Lung (tissue), 16 donors: ENCODE measurements around the gene KRTAP3-3. TPM values are rescaled to one million over a fixed set of nuclear protein-coding genes. Genes with fewer than 3 reads are reported as not detected.
"Not testable (repeated sequence)": the region's sequence is repeated elsewhere in the genome, so short reads cannot be mapped to it uniquely, and the experiment has no call there.

ENCODE experiments used
- ATAC-seq: fragments of 200-7000 bp; cut with Tn5 transposase; one replicate; pipeline ENCODE4 v1.9.1; 2020; ENCODE audit warnings: moderate number of reproducible peaks; ENCODE audit not compliant: insufficient read depth, low FRiP score
- DNase-seq, 3 donors: peaks; one replicate each; pipeline ENCODE4 v3.0.0-alpha.2; 2013 to 2017
- H3K27ac ChIP-seq, 2 donors: one replicate each; pipeline ENCODE4 v1.5.1; 2013; ENCODE audit warnings: mild to moderate bottlenecking in 2 of 2, moderate library complexity in 2 of 2, control low read depth in 1 of 2, inconsistent platforms in 1 of 2, low read depth in 1 of 2, low read length in 1 of 2
- H3K27me3 ChIP-seq, 3 donors: one replicate each; pipeline ENCODE4 v1.5.1; 2013; ENCODE audit warnings: low read length in 2 of 3; ENCODE audit not compliant: control insufficient read depth in 3 of 3, insufficient read depth in 3 of 3
- H3K36me3 ChIP-seq, 4 donors: one replicate each; pipeline ENCODE4 v1.5.1; 2013; ENCODE audit warnings: low read length in 4 of 4, mild to moderate bottlenecking in 1 of 4, moderate library complexity in 1 of 4; ENCODE audit not compliant: control insufficient read depth in 4 of 4, insufficient read depth in 4 of 4
- H3K4me1 ChIP-seq, 5 donors: one replicate each; pipeline ENCODE4 v1.5.1; 2013; ENCODE audit warnings: low read length in 5 of 5, mild to moderate bottlenecking in 2 of 5, moderate library complexity in 1 of 5; ENCODE audit not compliant: control insufficient read depth in 5 of 5, insufficient read depth in 5 of 5
- H3K4me3 ChIP-seq: one replicate; pipeline ENCODE4 v1.5.1; 2013; ENCODE audit warnings: mild to moderate bottlenecking, control low read depth, moderate library complexity
- H3K9ac ChIP-seq, 2 donors: one replicate each; pipeline ENCODE4 v1.5.1; 2013; ENCODE audit warnings: low read length in 2 of 2, control low read depth in 1 of 2; ENCODE audit not compliant: insufficient read depth in 1 of 2
- H3K9me3 ChIP-seq, 4 donors: one replicate each; pipeline ENCODE4 v1.5.1; 2013; ENCODE audit warnings: low read length in 3 of 4, mild to moderate bottlenecking in 1 of 4, moderate library complexity in 1 of 4; ENCODE audit not compliant: control insufficient read depth in 4 of 4, insufficient read depth in 3 of 4
- CTCF ChIP-seq: IDR thresholded peaks from 2 replicates; pipeline ENCODE4 v1.5.1; 2012; ENCODE audit warnings: mild to moderate bottlenecking; ENCODE audit errors: control extremely low read depth, extremely low read depth
- WGBS, 2 donors: extraction: QIAGEN DNeasy Blood & Tissue Kit; methylation state at CpG; one replicate each; pipeline ENCODE4 v1.1.7; 2013; 5-methylcytosine and 5-hydroxymethylcytosine counted together
- long read RNA-seq, 5 donors: transcript quantifications; one replicate each; lab custom pipeline, GENCODE V29; 2026
- polyA plus RNA-seq, 2 donors: library from polyadenylated mRNA; stranded (reverse); fragments of 200-250 nt; gene quantifications; one replicate each; pipeline ENCODE4 v1.2.1, GENCODE V29; 2013
- total RNA-seq, 2 donors: library from RNA; depleted of rRNA in 1 of 2; stranded (reverse); fragments of >200 nt in 1 of 2; gene quantifications; one replicate each; pipeline ENCODE4 v1.2.1, GENCODE V29; 2014 to 2021
- donor health status: control.
- donor health status: control.
- donor health status: Bipolar disorder and iron deficiency.
- donor health status: healthy.
- donor health status: DM: yes; HTN: yes; CAD: no.

KRTAP3-3 gene
- total RNA-seq (not detected), polyA plus RNA-seq (not detected)
- long read RNA-seq, donor 1: 0 reads
- long read RNA-seq, donor 2: 0 reads
- long read RNA-seq, donor 3: 0 reads
- long read RNA-seq, donor 4: 0 reads
- long read RNA-seq, donor 5: 0 reads

GRCh38 chr17:40993839-40994238 lies at the start of gene KRTAP3-3:
Gene KRTAP3-3, minus strand, starts transcription at chr17:40994164. Its CDS starts 67 bp downstream, at chr17:40994097.
- H3K27ac ChIP-seq: no peak within 1 kb of the TSS
- 58 to 59% methylated on average over 4 of the region's 4 CpGs for WGBS, 2 donors
- no peaks in the 10 kb centered on the region for H3K4me1 ChIP-seq
- ATAC-seq: no peak
- peaks cover 0 to 2% (median 2%) of the 10 kb centered on the region in 3 donors for H3K27me3 ChIP-seq
- no peak within 1 kb of the TSS for H3K4me3 ChIP-seq
- no peak for DNase-seq
- H3K36me3 ChIP-seq: no peaks in the 10 kb centered on the region
- H3K9me3 ChIP-seq: peaks cover 0 to 4% (median 0%) of the 10 kb centered on the region in 4 donors
- TF ChIP-seq CTCF: no peak
- no peak within 1 kb of the TSS for H3K9ac ChIP-seq

GRCh38 chr17:41042953-41043352 lies 49.0 kb upstream of the KRTAP3-3 start:
- no peak for ATAC-seq
- WGBS, 2 donors: 89 to 97% methylated on average over 1 of the region's 1 CpG
- no peaks in the 10 kb centered on the region for H3K4me1 ChIP-seq

GRCh38 chr17:41040783-41041571 lies 47.0 kb upstream of the KRTAP3-3 start, which contains the start of gene KRTAP1-1:
Gene KRTAP1-1, minus strand, starts transcription at chr17:41041450. Its CDS starts 53 bp downstream, at chr17:41041397.
- not testable (repeated sequence) for H3K27ac ChIP-seq, H3K27me3 ChIP-seq, H3K9me3 ChIP-seq, H3K36me3 ChIP-seq, H3K4me3 ChIP-seq, H3K9ac ChIP-seq, ATAC-seq, DNase-seq, H3K4me1 ChIP-seq
- WGBS, 2 donors: 75 to 92% methylated on average over 13 to 14 of the region's 14 CpGs

More at GRCh38 chr17:41042953-41043352, 49.0 kb upstream of the KRTAP3-3 start:
- Histone ChIP-seq H3K36me3 (no peaks in the 10 kb centered on the region), H3K27me3 (peaks cover 0 to 2% (median 0%) of the 10 kb centered on the region in 3 donors), H3K9me3 (peaks cover 0 to 3% (median 0%) of the 10 kb centered on the region in 4 donors), H3K9ac (no peak overlapping the region), H3K4me3 (no peak overlapping the region), H3K27ac (no peak overlapping the region)
- DNase-seq: no peak
- no peak for TF ChIP-seq CTCF

- no peaks in the 10 kb centered on the region for H3K4me1 ChIP-seq
- no peak for TF ChIP-seq CTCF
- DNase-seq (no peak), ATAC-seq (no peak)
- no peak overlapping the region for H3K4me3 ChIP-seq
- H3K9me3 ChIP-seq: no peaks in the 10 kb centered on the region
- H3K27me3 ChIP-seq: peaks cover 0 to 3% (median 0%) of the 10 kb centered on the region in 3 donors
- 75 to 86% methylated on average over 2 of the region's 2 CpGs for WGBS, 2 donors
- no peaks in the 10 kb centered on the region for H3K36me3 ChIP-seq
- H3K27ac ChIP-seq: no peak overlapping the region
- H3K9ac ChIP-seq: no peak overlapping the region
Observed at GRCh38 chr17:41037853-41038350, 43.9 kb upstream of the KRTAP3-3 start.

- WGBS, 2 donors: 83 to 93% methylated on average over 7 to 10 of the region's 10 CpGs
- not testable (repeated sequence) for H3K9me3 ChIP-seq, H3K9ac ChIP-seq
Observed at GRCh38 chr17:41034346-41034935, 40.5 kb upstream of the KRTAP3-3 start, which contains the start of gene KRTAP1-3. Gene KRTAP1-3, minus strand, starts transcription at chr17:41034874. Its CDS starts 53 bp downstream, at chr17:41034821.

More at GRCh38 chr17:41034346-41034935, 40.5 kb upstream of the KRTAP3-3 start, which contains the start of gene KRTAP1-3:
- H3K27ac ChIP-seq, H3K36me3 ChIP-seq, ATAC-seq, H3K27me3 ChIP-seq, H3K4me1 ChIP-seq, H3K4me3 ChIP-seq, DNase-seq: not testable (repeated sequence)
